Hepatocyte (in vitro differentiated cells): ENCODE data around the gene IMMP2L.

ENCODE experiments used
- EZH2 ChIP-seq: fragments of 200-600 bp; sonication (generic); IDR thresholded peaks from 2 replicates; pipeline ENCODE4 v1.6.1; 2016; ENCODE audit warnings: antibody characterized with exemption, mild to moderate bottlenecking, borderline replicate concordance
- TF ChIP-seq, protein P1 (sequence below): fragments of 200-600 bp; sonication (generic); IDR thresholded peaks from 2 replicates; pipeline ENCODE4 v1.5.1; 2016; ENCODE audit warnings: antibody characterized with exemption, mild to moderate bottlenecking; ENCODE audit not compliant: poor library complexity

DNA sequence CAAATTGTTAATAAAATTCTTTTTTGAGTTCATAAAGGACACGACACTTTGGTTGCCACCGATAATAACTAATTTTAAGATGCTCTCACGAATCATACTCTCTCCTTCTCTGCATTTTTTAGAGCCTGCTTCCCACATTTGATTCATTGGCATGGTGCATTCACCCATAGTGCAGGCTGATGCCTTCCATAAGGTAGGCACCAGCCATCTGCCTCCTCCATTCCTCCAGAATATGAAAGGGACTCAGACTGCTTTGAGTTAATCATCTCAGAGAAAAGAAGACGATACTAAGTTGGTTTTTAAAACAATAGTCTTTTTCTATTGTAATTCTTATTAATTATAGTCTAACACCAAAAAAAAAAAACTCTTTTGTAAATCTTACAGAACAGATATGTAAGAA lies 505.2 kb downstream of the IMMP2L start:
- TF ChIP-seq, protein P1, sequence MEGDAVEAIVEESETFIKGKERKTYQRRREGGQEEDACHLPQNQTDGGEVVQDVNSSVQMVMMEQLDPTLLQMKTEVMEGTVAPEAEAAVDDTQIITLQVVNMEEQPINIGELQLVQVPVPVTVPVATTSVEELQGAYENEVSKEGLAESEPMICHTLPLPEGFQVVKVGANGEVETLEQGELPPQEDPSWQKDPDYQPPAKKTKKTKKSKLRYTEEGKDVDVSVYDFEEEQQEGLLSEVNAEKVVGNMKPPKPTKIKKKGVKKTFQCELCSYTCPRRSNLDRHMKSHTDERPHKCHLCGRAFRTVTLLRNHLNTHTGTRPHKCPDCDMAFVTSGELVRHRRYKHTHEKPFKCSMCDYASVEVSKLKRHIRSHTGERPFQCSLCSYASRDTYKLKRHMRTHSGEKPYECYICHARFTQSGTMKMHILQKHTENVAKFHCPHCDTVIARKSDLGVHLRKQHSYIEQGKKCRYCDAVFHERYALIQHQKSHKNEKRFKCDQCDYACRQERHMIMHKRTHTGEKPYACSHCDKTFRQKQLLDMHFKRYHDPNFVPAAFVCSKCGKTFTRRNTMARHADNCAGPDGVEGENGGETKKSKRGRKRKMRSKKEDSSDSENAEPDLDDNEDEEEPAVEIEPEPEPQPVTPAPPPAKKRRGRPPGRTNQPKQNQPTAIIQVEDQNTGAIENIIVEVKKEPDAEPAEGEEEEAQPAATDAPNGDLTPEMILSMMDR: no peak
- no peak for TF ChIP-seq EZH2
